ENCODE results near the gene MACROD1.

The MACROD1 gene, protein sequence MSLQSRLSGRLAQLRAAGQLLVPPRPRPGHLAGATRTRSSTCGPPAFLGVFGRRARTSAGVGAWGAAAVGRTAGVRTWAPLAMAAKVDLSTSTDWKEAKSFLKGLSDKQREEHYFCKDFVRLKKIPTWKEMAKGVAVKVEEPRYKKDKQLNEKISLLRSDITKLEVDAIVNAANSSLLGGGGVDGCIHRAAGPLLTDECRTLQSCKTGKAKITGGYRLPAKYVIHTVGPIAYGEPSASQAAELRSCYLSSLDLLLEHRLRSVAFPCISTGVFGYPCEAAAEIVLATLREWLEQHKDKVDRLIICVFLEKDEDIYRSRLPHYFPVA

DNA sequence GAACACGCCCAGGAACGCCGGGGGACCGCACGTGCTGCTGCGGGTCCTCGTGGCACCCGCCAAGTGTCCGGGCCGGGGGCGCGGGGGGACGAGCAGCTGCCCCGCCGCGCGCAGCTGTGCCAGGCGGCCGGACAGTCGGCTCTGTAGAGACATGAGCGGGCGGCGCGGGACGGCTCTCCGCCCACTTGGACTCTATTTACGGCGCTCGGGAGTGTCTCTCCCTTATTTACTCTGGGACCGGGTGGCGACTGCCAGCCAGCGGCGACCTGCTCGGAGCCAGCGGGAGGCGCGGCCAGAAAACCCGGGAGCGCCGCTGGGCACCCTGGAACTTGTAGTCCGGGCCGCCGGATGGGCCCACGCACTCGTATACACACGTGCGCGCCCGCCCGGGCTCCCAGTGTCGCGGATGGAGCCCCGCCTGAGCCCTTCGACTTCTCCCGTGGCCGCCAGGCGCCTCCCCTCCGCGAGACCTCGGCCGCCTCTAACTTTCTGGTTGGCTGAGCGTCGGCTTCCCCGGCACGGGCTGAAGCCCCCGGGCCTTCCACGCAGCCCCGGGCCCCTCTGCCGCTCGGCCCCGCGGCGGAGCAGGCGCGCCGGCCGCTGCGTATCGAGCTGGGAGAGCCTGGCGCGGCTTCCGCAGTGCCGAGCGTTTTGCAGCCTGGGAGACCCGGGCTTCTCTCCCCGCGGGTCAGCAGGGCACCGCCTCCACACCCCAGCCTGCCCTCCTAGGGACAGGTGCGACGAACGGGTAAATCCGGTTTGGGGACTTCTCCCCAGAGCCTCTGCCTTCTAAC is at the start of gene MACROD1:
Gene MACROD1 (minus strand): TSS at position 272 of the 794 bp plus-strand sequence. CDS start 119 bp downstream, at position 153.
- DNase-seq (ENCODE audit: low spot score): peak; percentile 74

DNA sequence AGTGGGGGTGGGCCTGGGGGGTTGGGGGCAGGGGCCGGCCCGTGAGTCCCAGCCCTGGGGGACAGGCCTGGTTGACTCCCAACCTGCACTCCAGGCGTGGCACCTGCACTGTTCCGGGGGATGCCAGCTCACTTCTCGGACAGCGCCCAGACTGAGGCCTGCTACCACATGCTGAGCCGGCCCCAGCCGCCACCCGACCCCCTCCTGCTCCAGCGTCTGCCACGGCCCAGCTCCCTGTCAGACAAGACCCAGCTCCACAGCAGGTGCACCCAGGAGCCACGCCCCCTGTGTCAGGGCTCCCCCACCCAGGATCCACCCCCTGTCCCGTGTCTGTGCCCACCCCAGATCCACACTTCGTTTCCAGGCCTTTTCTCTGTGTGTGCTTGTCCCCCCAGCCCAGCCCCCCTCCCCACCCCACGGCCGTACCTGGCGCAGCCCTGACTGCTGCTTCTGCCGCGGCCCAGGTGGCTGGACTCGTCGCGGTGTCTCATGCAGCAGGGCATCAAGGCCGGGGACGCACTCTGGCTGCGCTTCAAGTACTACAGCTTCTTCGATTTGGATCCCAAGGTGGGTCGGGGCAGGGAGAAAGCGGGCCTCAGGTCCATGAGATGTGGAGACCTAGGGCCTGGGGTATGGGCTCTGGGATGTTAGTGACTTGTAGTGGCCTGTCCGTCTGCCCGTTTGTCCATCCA is 45.4 kb upstream of the MACROD1 start:
- no peak for DNase-seq (ENCODE audit: low spot score)

DNA sequence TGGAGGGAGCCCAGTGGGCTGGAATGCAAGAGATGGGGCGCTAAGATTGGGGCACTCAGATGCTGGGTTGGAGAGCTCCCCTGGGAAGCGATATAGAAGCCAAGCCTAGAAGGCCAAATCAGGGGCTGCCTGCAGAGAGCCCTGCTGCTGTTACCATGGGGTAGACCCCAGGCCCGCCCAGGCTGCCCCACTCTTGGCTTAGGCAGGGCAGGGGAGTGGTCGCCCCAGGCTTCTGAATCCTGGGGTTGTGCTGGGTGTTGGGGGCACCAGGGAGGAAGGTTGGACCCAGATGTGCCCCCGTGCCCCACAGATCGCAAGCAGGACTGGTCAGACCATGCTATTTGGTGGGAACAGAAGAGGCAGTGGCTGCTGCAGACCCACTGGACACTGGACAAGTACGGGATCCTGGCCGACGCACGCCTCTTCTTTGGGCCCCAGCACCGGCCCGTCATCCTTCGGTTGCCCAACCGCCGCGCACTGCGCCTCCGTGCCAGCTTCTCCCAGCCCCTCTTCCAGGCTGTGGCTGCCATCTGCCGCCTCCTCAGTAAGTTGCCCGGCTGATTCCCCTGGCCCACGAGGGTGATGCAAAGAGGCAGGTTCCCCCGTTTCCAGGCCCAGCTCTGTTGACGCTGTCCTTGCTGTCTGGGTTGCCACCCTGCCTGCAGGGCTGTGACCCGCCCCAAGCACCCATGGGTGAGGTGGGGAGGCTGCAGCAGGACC is 44.5 kb upstream of the MACROD1 start:
- no peak for DNase-seq (ENCODE audit: low spot score)

DNA sequence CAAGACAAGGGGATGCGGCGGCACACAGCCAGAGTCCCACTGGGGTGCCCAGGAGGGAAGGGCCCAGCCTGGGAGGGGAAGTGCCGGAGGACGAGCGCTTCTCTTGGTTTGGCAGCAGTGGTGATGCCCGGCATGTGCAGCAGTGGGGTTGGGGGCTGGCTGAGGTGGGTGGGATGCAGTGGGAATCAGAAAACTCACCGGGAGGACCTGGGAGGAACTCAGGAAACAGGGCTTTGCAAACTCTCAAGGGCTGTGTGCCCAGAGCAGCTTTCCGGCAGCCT is 43.6 kb upstream of the MACROD1 start:
- no peak for DNase-seq (ENCODE audit: low spot score)

DNA sequence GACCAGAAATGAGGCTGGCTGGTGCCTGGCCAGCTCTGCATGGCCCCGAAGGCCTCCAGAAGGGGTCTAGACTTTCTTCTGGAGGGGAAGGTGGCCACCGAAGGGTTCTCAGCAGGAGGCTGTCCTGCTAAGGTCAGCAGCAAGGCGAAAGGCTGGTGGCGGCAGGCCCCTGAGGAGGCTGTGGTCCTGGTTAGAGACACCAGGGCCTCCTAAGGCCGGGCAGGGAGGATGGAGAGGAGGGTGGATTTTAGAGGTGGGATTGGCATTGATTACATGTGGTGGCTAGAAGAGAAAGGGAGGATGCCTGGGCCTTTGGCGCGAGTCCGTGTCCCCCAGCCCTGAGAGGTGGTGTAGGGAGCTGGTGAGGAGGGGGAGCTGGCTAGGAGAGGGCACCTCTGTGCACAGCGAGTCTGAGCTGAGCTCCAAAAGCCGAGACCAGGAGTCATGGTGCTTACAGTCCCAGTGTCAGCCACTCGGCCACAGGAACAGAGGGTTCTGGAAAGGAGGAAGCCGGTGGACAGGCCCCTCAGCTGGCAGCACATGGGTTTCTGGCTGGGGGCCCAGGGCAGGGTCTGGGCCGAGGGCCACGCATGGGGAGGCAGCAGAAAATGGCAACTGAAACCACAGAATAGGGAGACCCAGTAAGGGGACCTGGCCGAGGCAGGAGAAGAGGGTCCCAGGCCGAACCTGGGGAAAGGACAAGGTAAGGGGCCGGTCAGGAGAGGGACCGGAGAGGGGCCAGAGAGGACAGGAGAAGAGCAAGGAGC is 43.1 kb upstream of the MACROD1 start:
- no peak for DNase-seq (ENCODE audit: low spot score)

DNA sequence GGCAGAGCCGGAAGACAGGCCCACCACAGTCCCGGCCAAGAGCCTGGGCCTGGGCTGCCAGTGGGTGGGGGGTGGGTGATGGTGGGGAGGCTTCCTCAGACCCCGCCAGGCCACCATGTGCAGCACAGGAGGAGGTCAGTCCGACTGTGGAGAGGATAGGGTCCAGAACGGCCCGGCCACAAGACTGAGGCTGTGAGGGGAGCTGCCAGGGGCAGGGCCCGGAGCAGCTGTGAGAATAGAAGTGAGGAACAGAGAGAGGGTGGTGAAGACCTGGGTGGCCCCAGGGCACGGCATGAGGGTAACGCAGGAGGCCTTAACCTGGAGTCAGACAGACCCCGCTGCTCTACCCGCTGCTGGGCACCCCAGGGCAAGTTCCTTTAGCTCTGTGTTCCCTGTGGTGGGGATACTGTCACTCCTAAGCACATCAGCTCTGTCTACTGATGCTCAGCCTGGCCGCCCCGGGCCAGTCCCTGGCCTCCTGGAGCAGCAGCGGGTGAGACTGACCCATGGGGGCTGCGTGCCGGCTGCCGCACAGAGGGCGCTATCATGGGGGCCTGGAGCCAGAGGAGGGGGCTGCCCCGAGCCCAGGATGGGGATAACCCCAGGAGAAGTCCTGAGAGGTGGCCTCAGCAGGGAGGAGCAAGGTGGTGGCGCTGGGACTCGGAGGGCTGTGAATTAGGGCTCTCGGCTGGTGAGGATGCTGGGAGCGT is 42.3 kb upstream of the MACROD1 start:
- no peak for DNase-seq (ENCODE audit: low spot score)

DNA sequence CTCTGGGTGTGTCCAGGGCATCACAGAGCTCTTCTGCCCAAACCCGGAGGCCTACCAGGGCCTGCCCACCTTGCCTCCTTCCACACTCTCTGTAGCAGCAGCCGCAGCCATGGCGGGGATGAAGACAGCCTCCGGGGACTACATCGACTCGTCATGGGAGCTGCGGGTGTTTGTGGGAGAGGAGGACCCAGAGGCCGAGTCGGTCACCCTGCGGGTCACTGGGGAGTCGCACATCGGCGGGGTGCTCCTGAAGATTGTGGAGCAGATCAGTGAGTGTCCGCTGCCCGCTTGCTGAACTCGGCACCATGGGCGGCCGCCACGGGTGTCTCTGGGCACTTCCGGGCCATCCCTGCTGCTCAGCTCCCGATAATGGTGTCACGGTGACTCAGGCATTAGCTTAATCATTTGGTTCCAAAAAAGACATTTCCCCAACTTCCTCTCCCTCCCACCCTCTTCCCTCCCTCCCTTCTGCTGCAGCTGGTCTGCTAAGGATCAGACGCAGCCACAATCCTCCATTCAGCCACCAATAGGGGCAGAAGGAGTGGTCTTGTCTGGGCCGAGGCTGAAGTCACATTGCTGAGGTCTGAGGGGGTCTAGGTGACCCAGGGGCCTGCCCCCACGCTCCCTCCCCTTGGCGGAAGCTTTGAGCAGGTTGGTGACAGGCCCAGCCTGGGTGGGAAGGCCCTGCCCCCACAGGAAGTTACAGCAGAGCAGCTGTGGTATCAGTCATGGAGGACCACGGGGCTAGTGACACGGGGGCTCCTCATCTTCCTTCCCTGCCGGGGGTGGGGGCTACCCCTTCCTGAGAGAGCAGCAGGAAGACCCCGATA is 41.6 kb upstream of the MACROD1 start:
- peak; percentile 78 for DNase-seq (ENCODE audit: low spot score)

DNA sequence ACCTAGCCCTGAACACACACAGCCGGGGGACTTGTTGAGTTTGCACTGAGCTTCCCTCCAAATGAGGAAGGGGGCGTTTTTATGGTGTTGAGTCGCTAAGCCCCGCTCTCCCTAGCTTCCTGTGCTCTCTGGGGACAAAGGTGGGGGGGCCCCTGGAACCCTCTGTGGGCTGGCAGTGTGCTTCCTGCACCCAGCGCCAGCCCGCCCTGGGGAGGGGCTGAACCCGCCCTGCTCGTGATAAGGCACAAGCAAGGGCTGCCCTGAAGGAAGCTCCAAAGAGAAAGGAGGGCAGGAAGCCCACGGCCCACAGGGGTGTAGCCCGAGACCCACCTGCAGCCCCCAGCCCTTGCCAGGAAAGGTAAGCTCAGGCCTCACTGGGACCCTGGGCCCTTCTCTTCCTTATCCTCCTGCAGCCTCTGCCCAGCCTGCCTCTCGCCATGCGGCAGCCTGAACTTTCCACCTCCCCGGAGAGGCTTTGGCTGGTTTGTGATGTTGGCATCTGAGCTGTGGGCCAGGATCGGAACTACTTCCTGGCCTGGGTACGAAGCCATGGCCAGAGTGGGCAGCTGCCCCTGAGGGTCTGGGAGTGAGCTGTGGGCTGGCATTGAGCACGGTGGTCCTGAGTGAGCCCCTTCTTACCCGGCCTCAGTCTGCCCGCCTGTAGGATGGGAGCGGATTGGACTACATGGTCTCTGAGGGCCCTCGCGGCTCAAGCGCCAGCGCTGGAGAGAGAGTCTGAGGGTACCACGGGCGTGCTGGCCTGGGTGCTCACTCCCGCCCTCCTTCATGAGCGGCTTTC is 40.7 kb upstream of the MACROD1 start, which contains the start of gene FERMT3:
Gene FERMT3 (plus strand): TSS at position 265 of the 799 bp plus-strand sequence. CDS start 644 bp downstream, outside the sequence.
- peak; percentile 85 for DNase-seq (ENCODE audit: low spot score)

DNA sequence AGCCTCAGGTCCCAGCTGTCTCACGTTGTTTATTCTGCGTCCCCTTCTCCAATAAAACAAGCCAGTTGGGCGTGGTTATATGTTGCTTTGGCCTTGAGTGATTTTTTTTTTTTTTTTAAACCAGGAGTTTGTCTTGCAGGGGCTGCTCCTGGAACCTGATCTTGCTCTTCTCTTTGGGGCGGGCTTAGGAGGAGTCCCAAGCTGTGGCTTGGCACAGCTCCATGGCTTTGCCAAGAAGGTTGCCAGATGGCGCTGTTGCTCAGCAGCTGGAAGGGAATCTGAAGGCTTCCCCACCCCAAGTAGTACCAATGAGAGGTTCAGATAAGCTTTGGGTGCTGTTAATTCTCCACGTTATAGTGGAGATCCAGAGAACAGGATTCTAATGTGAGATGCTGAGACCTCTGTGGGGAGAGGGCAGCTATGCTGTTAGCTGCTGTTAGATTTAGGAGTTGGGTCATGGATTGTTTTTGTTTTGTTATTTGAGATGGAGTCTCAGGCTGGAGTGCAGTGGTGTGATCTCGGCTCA is 38.6 kb upstream of the MACROD1 start:
- peak; percentile 87 for DNase-seq (ENCODE audit: low spot score)

DNA sequence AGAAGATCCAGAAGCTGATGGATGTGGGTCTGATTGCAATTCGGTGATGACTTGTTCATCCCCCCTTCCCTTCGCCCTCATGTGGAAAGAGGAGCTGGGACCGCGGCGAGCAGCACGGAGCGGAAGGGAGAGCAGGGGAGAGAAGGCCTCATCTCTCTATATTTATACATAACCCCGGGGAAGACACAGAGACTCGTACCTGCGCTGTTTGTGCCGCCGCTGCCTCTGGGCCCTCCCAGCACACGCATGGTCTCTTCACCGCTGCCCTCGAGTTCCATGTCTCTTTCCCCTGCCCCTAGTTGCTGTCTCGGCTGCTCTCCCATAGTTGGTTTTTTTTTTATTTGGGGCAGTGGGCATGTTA is 38.1 kb upstream of the MACROD1 start:
- DNase-seq (ENCODE audit: low spot score): no peak

DNA sequence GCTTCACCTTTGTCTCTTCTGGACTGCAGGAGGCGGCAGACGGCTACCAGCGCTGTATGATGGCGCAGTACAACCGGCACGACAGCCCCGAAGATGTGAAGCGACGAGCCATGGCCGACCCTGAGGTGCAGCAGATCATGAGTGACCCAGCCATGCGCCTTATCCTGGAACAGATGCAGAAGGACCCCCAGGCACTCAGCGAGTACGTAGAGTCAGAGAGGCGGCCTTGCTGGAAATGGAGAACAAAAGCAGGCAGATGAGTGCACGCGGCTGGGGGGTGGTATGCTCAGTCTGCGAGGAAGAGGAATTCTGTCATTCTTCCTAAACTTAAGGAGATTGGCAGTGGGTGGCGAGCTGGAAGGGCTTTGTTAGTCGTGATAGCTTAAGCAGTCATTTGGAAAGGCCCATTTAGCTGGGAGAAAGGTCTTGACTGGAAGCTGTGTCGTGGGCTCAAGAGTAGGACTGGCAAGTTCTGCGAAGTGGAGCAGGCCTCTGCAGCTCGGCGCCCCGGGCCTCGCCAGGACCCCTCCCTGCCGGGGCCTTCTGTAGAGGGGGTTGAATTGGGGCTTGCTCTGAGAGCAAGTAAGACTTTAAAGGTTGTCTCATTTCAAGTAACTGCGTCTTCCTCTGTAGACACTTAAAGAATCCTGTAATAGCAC is 37.6 kb upstream of the MACROD1 start:
- DNase-seq (ENCODE audit: low spot score): no peak

DNA sequence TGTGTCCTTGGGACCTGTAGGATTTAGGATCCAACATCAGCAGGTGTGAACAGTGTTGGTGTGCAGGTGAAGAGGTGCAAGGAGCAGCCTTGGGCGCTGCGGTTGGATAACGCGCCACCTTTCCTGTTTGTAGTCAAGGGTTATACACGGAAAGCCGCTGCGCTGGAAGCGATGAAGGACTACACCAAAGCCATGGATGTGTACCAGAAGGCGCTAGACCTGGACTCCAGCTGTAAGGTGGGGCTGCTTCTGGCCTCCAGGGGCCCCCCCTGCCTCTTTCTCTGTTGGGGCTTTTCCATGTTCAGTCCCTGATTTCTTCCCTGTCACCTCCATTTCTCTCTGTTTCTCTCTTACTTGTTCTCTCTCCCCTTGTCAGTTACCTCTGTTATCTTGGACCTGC is 37.1 kb upstream of the MACROD1 start:
- DNase-seq (ENCODE audit: low spot score): no peak

DNA sequence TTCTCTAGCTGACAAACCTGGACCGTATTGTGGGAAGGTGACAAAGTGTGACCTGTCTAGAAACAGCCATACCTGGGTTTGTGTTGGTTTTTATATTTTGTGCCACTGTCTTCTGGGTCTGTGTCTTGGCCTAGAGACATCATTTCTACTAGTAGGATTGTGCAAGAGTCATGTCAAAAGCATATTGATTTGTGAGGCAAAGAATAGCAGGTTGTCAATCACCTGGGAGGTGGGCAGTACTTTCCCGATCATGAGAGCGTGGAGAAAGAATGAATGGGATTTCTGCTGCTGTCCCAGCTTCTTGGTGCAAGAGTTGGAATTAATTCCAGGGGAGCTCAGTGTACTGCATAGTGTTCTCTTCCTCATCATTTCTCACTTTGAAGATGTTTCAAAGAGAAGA is 35.6 kb upstream of the MACROD1 start:
- DNase-seq (ENCODE audit: low spot score): no peak

DNA sequence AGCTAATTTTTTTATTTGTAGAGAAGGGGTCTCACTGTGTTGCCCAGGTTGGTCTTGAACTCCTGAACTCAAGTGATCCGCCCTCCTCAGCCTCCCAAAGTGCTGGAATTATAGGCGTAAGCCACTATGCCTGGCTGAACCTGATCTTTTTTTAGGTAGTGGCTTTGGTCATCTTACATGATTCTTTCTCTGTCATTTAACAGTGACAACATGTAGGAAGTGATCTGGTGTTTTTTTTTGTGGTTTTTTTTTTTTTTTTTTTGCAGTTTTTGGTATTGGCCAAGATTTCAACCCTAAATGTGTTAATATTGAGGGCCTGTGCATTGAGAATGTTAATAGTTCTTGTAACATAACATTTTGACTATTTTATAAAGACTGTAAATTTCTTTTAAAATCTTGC is 32.6 kb upstream of the MACROD1 start:
- DNase-seq (ENCODE audit: low spot score): no peak

DNA sequence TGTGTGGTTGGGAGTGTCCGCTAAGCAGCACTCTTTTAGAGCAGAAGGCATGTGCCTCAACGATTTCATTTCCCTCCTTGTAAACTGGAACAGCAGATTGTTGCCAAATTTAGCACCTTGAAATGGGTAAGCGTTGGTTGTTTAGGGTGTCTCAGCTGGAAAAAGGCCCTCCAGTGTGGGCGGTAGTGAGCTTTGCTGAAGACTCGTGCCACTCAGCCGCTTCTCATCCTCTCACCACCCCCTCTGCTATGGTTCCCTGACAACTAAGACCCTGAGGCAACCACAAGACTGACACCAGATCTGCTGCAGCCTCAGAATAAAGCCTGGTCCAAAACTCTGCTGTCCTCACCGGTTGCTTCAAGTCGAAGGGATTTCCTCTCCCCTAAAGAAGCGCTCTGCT is 30.7 kb upstream of the MACROD1 start:
- DNase-seq (ENCODE audit: low spot score): no peak

DNA sequence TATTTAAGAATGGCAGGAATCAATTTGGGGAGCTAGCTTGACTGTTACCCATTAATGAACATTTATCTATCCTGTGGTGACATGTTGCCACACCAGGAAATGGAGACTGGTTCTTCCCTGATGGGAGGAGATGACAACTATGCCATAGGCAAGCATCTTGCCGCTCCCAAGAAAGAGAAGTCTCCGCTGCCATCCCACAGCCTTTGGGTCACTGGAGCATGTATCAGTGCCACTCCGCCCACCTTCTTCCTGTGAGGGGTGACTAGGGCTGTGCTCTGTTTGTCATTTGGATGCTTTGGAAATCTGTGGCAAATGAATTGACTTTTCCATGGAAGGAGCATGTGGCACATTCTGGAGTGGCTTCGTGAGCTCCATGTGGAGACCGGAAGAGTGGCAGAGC is 26.5 kb upstream of the MACROD1 start:
- DNase-seq (ENCODE audit: low spot score): no peak

DNA sequence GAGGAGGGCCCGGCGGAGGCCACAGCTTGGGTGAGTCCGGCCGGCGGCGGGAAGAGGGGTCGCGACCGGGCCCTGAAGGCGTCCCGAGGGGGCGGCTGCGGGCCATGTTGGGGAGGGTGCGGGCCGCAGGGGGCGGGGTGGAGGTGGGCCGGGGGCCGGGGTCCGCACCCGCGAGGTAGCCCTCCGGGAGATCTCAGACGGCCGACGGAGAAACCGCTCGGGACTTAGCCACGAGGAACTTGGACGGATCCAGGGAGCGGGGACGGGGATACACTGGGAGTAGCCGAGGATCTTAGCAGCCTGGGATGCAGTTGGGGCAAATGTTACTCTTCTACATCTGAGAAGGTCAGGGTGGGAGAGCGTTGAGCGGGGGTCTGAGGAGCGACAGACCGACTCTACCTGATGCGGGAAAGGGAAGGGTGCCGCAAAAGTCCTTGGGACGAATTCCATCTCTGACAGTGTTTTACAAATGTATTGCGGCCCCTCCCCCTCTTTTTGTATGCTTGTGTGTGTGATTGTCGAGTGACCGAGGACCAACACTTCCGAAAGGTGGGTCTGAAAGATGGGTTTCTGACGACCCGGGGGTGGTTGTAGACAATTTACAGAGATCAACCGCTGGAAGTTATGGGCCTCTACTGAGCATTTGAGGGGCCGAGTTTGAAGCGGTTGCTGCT is 20.7 kb upstream of the MACROD1 start:
- DNase-seq (ENCODE audit: low spot score): peak; percentile 31
